Glutamatergic neuron (in vitro differentiated cells): ENCODE measurements around the gene IFNA4. TPM values are rescaled to one million over a fixed set of nuclear protein-coding genes. Genes with fewer than 3 reads are reported as not detected.
"Not testable (repeated sequence)": the region's sequence is repeated elsewhere in the genome, so short reads cannot be mapped to it uniquely, and the experiment has no call there.

Experiments
- DNase-seq: peaks from one replicate; pipeline ENCODE4 v3.0.0; 2022
- H3K27ac Mint-ChIP-seq: one replicate; pipeline ENCODE4 v1.8.0; 2020; ENCODE audit warnings: mild to moderate bottlenecking, mixed read lengths, inconsistent platforms; ENCODE audit not compliant: unreplicated experiment
- H3K27me3 Mint-ChIP-seq: one replicate; pipeline ENCODE4 v1.8.0; 2020; ENCODE audit warnings: mild to moderate bottlenecking, moderate library complexity, mixed read lengths, inconsistent platforms; ENCODE audit not compliant: unreplicated experiment
- H3K36me3 Mint-ChIP-seq: one replicate; pipeline ENCODE4 v1.8.0; 2020; ENCODE audit warnings: mild to moderate bottlenecking, mixed read lengths, inconsistent platforms; ENCODE audit not compliant: unreplicated experiment
- H3K4me1 Mint-ChIP-seq: one replicate; pipeline ENCODE4 v1.8.0; 2020; ENCODE audit warnings: mild to moderate bottlenecking, low read depth, mixed read lengths, inconsistent platforms; ENCODE audit not compliant: unreplicated experiment
- H3K4me3 Mint-ChIP-seq: one replicate; pipeline ENCODE4 v1.8.0; 2020; ENCODE audit warnings: mild to moderate bottlenecking, mixed read lengths, inconsistent platforms; ENCODE audit not compliant: unreplicated experiment
- H3K9me3 Mint-ChIP-seq: one replicate; pipeline ENCODE4 v1.8.0; 2020; ENCODE audit warnings: mild to moderate bottlenecking, moderate library complexity, mixed read lengths, inconsistent platforms; ENCODE audit not compliant: unreplicated experiment
- CTCF ChIP-seq: fragments of 200-600 bp; sonication (generic); IDR thresholded peaks from one replicate; pipeline ENCODE4 v1.5.0; 2021; ENCODE audit not compliant: partially characterized antibody, unreplicated experiment
- total RNA-seq: library from RNA; stranded (reverse); fragmentation: NEBNext Ultra II Directional; extraction: Animal tissue kit (Norgen Biotek cat#: 25700); gene quantifications from one replicate; pipeline ENCODE4 v1.2.1, GENCODE V29; 2021; ENCODE audit not compliant: unreplicated experiment

The IFNA4 gene
- total RNA-seq, 1 donor from 2014 or later, result not detected

DNA sequence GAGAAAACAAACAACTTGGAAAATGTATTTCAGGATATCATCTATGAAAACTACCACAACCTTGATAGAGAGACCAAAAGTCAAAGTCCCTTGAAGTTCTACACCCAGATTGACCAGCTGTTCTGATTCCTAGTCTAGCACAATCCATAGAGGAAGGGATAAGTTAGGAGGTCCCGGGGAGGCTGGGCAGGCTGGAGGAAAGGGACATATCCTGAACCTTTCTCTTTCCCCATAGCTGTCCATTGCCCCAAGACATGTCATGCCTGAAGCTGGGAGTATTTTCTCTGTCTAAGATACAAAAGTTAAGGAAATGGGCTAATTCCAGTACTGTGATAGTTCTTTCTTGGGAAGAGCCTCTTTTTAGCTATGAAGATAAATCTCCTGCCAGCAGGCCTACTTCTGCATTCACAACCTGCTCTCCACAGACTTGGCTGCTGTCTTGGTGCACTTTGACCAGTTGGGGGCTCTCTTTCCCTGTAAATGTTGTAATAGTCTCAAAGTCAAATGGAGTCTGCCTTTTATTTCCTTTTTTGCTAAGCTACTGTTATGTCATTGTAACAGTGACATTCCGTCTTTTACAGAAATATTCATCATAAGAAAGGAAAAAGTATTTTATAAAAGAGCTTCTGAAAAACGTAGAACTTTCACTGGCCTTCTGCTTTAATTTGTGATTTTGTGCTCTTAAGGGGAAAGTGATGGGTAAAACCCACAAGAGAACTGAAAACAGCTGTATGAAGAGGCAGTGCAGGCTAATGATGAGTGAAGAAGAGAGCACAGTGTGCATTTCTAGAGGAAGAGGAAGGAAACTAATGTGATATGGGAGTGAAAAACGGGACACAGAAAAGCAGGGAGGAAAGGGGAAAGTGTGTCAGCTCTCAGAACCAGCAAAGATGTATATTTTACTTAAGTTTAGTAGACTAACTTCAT is 4.3 kb downstream of the IFNA4 start:
- not testable (repeated sequence) for H3K9me3 Mint-ChIP-seq, H3K4me1 Mint-ChIP-seq, H3K36me3 Mint-ChIP-seq, DNase-seq, H3K4me3 Mint-ChIP-seq, H3K27me3 Mint-ChIP-seq, H3K27ac Mint-ChIP-seq
- TF ChIP-seq CTCF, result peak; percentile 60

- H3K4me3 Mint-ChIP-seq, result no peak overlapping the region
- TF ChIP-seq CTCF, result no peak
These were observed 12.7 kb downstream of the IFNA4 start for GRCh38 chr9:21174671-21175070.

DNA sequence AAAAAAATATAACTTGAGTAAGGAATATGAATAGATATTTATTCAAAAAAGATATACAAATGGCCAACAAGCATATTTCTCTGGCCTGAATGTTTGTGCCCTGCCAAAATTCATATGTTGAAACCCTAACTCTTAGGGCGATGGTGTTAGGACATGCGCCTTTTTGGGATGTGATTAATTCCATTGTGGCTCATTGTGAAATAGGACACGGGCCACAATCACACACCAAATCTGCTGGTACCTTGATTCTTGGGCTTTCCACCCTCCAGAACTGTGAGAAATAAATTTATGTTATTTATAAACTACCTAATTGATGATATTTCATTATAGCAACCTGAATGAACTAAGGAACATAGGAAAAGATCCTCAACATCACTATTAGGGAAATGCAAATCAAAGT is 15.2 kb downstream of the IFNA4 start:
- DNase-seq, result no peak
- Mint-ChIP-seq H3K4me3 (no peak overlapping the region), H3K36me3 (no peaks in the 10 kb centered on the region), H3K4me1 (no peaks in the 10 kb centered on the region), H3K27ac (no peak overlapping the region), H3K9me3 (no peaks in the 10 kb centered on the region), H3K27me3 (no peaks in the 10 kb centered on the region)
- TF ChIP-seq CTCF, result no peak

More at GRCh38 chr9:21174671-21175070, 12.7 kb downstream of the IFNA4 start:
- H3K9me3 Mint-ChIP-seq, result no peaks in the 10 kb centered on the region
- H3K27ac Mint-ChIP-seq, result no peak overlapping the region
- no peaks in the 10 kb centered on the region for H3K27me3 Mint-ChIP-seq
- no peaks in the 10 kb centered on the region for H3K36me3 Mint-ChIP-seq
- DNase-seq, result no peak
- no peaks in the 10 kb centered on the region for H3K4me1 Mint-ChIP-seq

DNA sequence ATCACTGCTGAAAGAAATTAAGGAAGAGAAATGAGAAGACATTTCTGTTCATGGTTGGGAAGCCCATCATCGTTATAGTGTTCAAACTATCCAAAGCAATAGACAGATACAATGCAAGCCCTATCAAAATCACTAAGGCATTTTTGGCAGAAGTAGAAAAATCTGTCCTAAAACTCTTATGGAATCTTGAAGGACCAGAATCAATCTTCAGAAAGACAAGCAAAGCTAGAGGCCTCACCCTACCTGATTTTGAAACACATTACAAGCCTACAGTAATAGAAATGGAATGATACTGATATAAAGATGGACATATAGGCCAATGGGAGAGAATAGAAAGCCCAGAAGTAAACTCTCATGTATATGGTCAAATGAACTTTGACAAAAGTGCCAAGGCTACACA is 16.0 kb downstream of the IFNA4 start:
- H3K27ac Mint-ChIP-seq, result no peak overlapping the region
- TF ChIP-seq CTCF, result no peak

GRCh38 chr9:21166560-21166959 is 20.8 kb downstream of the IFNA4 start, which contains the start of gene IFNA21:
TSS of gene IFNA21 (minus strand) at chr9:21166660. CDS start at chr9:21166612, 48 bp downstream.
- H3K27ac Mint-ChIP-seq, H3K36me3 Mint-ChIP-seq, H3K4me3 Mint-ChIP-seq, H3K9me3 Mint-ChIP-seq, H3K27me3 Mint-ChIP-seq, H3K4me1 Mint-ChIP-seq, DNase-seq: not testable (repeated sequence)

More for the DNA sequence above, 16.0 kb downstream of the IFNA4 start:
- no peaks in the 10 kb centered on the region for H3K27me3 Mint-ChIP-seq
- DNase-seq, result no peak
- H3K4me3 Mint-ChIP-seq, result no peak overlapping the region
- no peaks in the 10 kb centered on the region for H3K9me3 Mint-ChIP-seq
- no peaks in the 10 kb centered on the region for H3K4me1 Mint-ChIP-seq
- H3K36me3 Mint-ChIP-seq, result no peaks in the 10 kb centered on the region
